HG03457 (cell line): Measurements from ENCODE around the gene DHFR.
A peak's percentile ranks its signal among the peaks of the same experiment; 100 is the strongest.
"Not testable (repeated sequence)": the region's sequence is repeated elsewhere in the genome, so short reads cannot be mapped to it uniquely, and the experiment has no call there.

Experiments
- ATAC-seq: cut with Tn5 transposase; IDR thresholded peaks from one replicate; pipeline ENCODE4 v1.9.1; 2021; ENCODE audit warnings: moderate number of reproducible peaks; ENCODE audit not compliant: unreplicated experiment

DHFR gene

GRCh38 chr5:80654391-80655230 lies at the start of gene DHFR, which contains the start of gene MSH3:
TSS of gene DHFR (minus strand) at chr5:80654983. CDS start at chr5:80654489, 494 bp downstream.
TSS of gene MSH3 (plus strand) at chr5:80654652. CDS start at chr5:80654728, 76 bp downstream.
- peak; percentile 20 for ATAC-seq

GRCh38 chr5:80704221-80704620 lies 49.4 kb upstream of the DHFR start:
- ATAC-seq, result no peak

GRCh38 chr5:80703747-80704146 lies 49.0 kb upstream of the DHFR start:
- ATAC-seq, result no peak

- ATAC-seq, result no peak
Measured at GRCh38 chr5:80703291-80703690, 48.5 kb upstream of the DHFR start.

- no peak for ATAC-seq
Measured at GRCh38 chr5:80701597-80701996, 46.8 kb upstream of the DHFR start.

GRCh38 chr5:80698369-80698768 lies 43.6 kb upstream of the DHFR start:
- no peak for ATAC-seq

- ATAC-seq, result no peak
Measured at GRCh38 chr5:80697100-80697499, 42.3 kb upstream of the DHFR start.

GRCh38 chr5:80696450-80696849 lies 41.7 kb upstream of the DHFR start:
- ATAC-seq, result no peak

- ATAC-seq, result no peak
Measured at GRCh38 chr5:80695666-80696065, 40.9 kb upstream of the DHFR start.

- no peak for ATAC-seq
Measured at GRCh38 chr5:80689627-80690026, 34.8 kb upstream of the DHFR start.

- ATAC-seq, result no peak
Measured at GRCh38 chr5:80688648-80689420, 34.1 kb upstream of the DHFR start.

GRCh38 chr5:80686757-80687156 lies 32.0 kb upstream of the DHFR start:
- ATAC-seq, result no peak

- ATAC-seq, result no peak
Measured at GRCh38 chr5:80676706-80677105, 21.9 kb upstream of the DHFR start.

GRCh38 chr5:80672140-80672736 lies 17.5 kb upstream of the DHFR start:
- ATAC-seq, result no peak

- no peak for ATAC-seq
Measured at GRCh38 chr5:80668016-80668969, 13.5 kb upstream of the DHFR start.

- ATAC-seq, result no peak
Measured at GRCh38 chr5:80667384-80667783, 12.6 kb upstream of the DHFR start.

GRCh38 chr5:80665057-80665456 lies 10.3 kb upstream of the DHFR start:
- no peak for ATAC-seq

GRCh38 chr5:80662108-80662507 lies 7.3 kb upstream of the DHFR start:
- ATAC-seq, result no peak

- not testable (repeated sequence) for ATAC-seq
Measured at GRCh38 chr5:80660661-80661060, 5.9 kb upstream of the DHFR start.

GRCh38 chr5:80659106-80659505 lies 4.3 kb upstream of the DHFR start:
- ATAC-seq, result no peak
